ENCODE results near the gene LRRC27. TPM values are rescaled to one million over a fixed set of nuclear protein-coding genes. Genes with fewer than 3 reads are reported as not detected.

The LRRC27 gene
- total RNA-seq, 1 donor from 2014 or later, result 10.9 TPM

Other genes with a start within 250 kb of the LRRC27 start
- gene DPYSL4, start 145.2 kb upstream of the LRRC27 start, total RNA-seq, result 6.1 and 9.8 TPM in 2 replicates
- gene STK32C, start 24.2 kb upstream of the LRRC27 start, total RNA-seq, result 6.1 and 8.8 TPM in 2 replicates
- gene PWWP2B, start 65.0 kb downstream of the LRRC27 start, total RNA-seq, result 15.1 and 16.3 TPM in 2 replicates
- 24.1 and 32.8 TPM in 2 replicates for gene INPP5A, start 205.6 kb downstream of the LRRC27 start, total RNA-seq